NCI-H82 treated with DMSO at 0.1 percent for 48 hours (cell line): ENCODE measurements around the gene SFT2D3.

Experiments
- DNase-seq: peaks from one replicate; lab custom pipeline; 2025; ENCODE audit not compliant: unreplicated experiment; lab: John Stamatoyannopoulos, UW

Gene SFT2D3

GRCh38 chr2:127705391-127706065 lies 4.2 kb downstream of the SFT2D3 start:
- no peak for DNase-seq

- no peak for DNase-seq
Observed at GRCh38 chr2:127706215-127706990, 5.1 kb downstream of the SFT2D3 start.

- no peak for DNase-seq
Observed at GRCh38 chr2:127707890-127708648, 6.8 kb downstream of the SFT2D3 start.

- DNase-seq = no peak
Observed at GRCh38 chr2:127709336-127709735, 8.0 kb downstream of the SFT2D3 start.

- DNase-seq = no peak
Observed at GRCh38 chr2:127712999-127713398, 11.7 kb downstream of the SFT2D3 start.

- no peak for DNase-seq
Observed at GRCh38 chr2:127713562-127713961, 12.3 kb downstream of the SFT2D3 start.

GRCh38 chr2:127715778-127716449 lies 14.6 kb downstream of the SFT2D3 start:
- DNase-seq = no peak

GRCh38 chr2:127718271-127718670 lies 17.0 kb downstream of the SFT2D3 start:
- DNase-seq = no peak

GRCh38 chr2:127719301-127720218 lies 18.3 kb downstream of the SFT2D3 start:
- no peak for DNase-seq

- DNase-seq = no peak
Observed at GRCh38 chr2:127721311-127721977, 20.1 kb downstream of the SFT2D3 start.

- DNase-seq = no peak
Observed at GRCh38 chr2:127721978-127722355, 20.7 kb downstream of the SFT2D3 start.

GRCh38 chr2:127722807-127723206 lies 21.5 kb downstream of the SFT2D3 start:
- DNase-seq = no peak

GRCh38 chr2:127726158-127726880 lies 25.0 kb downstream of the SFT2D3 start:
- no peak for DNase-seq

- no peak for DNase-seq
Observed at GRCh38 chr2:127733113-127733815, 32.0 kb downstream of the SFT2D3 start.

GRCh38 chr2:127733816-127734537 lies 32.7 kb downstream of the SFT2D3 start:
- DNase-seq = no peak

GRCh38 chr2:127735044-127735443 lies 33.7 kb downstream of the SFT2D3 start:
- no peak for DNase-seq

GRCh38 chr2:127735537-127736399 lies 34.5 kb downstream of the SFT2D3 start:
- no peak for DNase-seq
